22Rv1 (cell line): ENCODE measurements around the gene VPS13D.

Experiments used
- H3K27ac ChIP-seq: fragments of 450-650 bp; 2 replicates; pipeline ENCODE4 v1.5.1; 2017
- CTCF ChIP-seq: fragments of 450-650 bp; IDR thresholded peaks from 2 replicates; pipeline ENCODE4 v1.5.1; 2017; ENCODE audit warnings: mild to moderate bottlenecking
- ZFX ChIP-seq: fragments of 450-650 bp; IDR thresholded peaks from 2 replicates; pipeline ENCODE4 v1.6.1; 2017; ENCODE audit warnings: antibody characterized with exemption, borderline replicate concordance

Gene VPS13D

GRCh38 chr1:12251442-12251841 is 21.6 kb downstream of the VPS13D start:
- TF ChIP-seq ZFX (no peak), CTCF (no peak)
- no peak overlapping the region for H3K27ac ChIP-seq

GRCh38 chr1:12255913-12256312 is 26.1 kb downstream of the VPS13D start:
- no peak for TF ChIP-seq ZFX
- TF ChIP-seq CTCF: no peak
- no peak overlapping the region for H3K27ac ChIP-seq

GRCh38 chr1:12258272-12258671 is 28.4 kb downstream of the VPS13D start:
- TF ChIP-seq ZFX (no peak), CTCF (no peak)

GRCh38 chr1:12269351-12269750 is 39.5 kb downstream of the VPS13D start:
- H3K27ac ChIP-seq: no peak overlapping the region
- TF ChIP-seq ZFX: no peak
- no peak for TF ChIP-seq CTCF

More at GRCh38 chr1:12258272-12258671, 28.4 kb downstream of the VPS13D start:
- no peak overlapping the region for H3K27ac ChIP-seq

- TF ChIP-seq CTCF: no peak
- no peak for TF ChIP-seq ZFX
- H3K27ac ChIP-seq: no peak overlapping the region
These were observed 41.2 kb downstream of the VPS13D start for GRCh38 chr1:12271033-12271432.

GRCh38 chr1:12272770-12273169 is 42.9 kb downstream of the VPS13D start:
- H3K27ac ChIP-seq: no peak overlapping the region
- TF ChIP-seq CTCF (no peak), ZFX (no peak)

GRCh38 chr1:12275370-12275769 is 45.5 kb downstream of the VPS13D start:
- H3K27ac ChIP-seq: no peak overlapping the region
- TF ChIP-seq ZFX (no peak), CTCF (peak; percentile 72)
